ENCODE data around the gene EEFSEC.

- TF ChIP-seq POLR2AphosphoS5 (IDR thresholded peaks at IDR 0.05; ENCODE audit: low read depth), result no peak
- TF ChIP-seq CTCF (conservative IDR thresholded peaks at IDR 0.05; ENCODE audit: low read depth in 2 of 2), result no peak
- no peak for TF ChIP-seq EZH2 (IDR thresholded peaks at IDR 0.05; ENCODE audit: low read depth, unreplicated experiment)
- no peak for TF ChIP-seq ETS1 (IDR thresholded peaks at IDR 0.05)
Observed at GRCh38 chr3:128319107-128319506, 165.8 kb downstream of the EEFSEC start.
